NOMO-1 treated with DMSO at 0.1 percent for 48 hours (cell line): ENCODE results near the gene MAGEA9B.
"Not testable (repeated sequence)": the region's sequence is repeated elsewhere in the genome, so short reads cannot be mapped to it uniquely, and the experiment has no call there.

Experiments
- DNase-seq: peaks from one replicate; lab custom pipeline; 2025; ENCODE audit not compliant: unreplicated experiment; lab: John Stamatoyannopoulos, UW

MAGEA9B gene

DNA sequence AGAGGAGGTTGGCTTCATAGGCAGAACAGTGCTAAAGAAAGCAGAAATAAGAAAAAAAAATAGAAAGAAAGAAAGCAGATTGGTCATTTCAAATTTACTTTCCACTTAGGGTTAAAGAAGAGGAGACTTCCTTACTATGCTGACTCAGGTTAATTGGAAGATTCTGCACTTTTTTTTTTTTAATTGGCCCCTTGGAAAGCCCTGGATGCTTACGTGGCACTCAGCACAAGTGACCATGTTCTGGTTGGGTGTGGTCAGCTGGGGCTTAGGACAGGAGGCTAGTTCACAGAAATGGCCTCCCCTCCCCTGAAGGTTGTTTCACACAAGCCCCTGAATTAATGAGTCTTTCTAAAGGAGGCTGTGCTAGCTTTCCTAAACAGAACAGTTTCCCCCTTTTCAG, 14.5 kb downstream of the MAGEA9B start:
- DNase-seq = no peak

DNA sequence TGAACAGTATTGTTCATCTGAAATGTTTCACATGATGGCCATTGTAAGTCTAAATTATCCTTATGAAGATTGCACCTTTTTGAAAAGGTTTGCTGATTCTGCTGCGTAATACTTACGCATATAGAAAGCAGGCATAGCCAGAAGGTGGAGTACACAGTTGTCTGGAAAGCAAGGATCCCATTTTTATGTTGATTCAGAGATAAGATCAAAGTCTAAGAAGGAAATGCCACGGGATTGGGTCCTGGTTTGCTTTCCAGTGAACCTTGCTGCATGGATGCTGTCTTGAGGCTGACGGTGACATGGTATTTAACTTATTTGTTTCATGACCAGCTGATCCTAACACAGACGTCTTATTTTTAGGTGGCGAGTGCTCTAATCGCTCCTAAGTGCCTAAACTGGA, 15.5 kb downstream of the MAGEA9B start:
- DNase-seq = no peak

DNA sequence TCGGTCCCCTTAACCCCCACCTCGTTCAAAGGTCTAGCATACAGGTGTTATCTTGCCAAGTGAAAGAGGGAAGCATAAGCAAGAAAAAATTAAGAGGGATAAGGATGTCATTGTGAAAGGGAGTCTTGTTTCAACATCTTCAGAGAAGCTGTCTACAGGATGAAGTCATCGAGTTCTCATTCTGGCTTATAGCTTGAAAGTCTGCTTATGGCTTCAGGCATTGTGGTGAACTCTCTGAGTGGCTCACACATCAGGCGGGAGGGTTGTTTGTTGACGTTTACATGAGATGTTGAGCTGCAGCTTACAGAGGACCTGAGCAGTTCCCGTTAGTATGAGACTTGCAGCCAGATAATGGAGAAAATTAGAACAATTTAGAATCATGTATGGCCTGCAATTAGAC, 16.6 kb downstream of the MAGEA9B start:
- DNase-seq = no peak

DNA sequence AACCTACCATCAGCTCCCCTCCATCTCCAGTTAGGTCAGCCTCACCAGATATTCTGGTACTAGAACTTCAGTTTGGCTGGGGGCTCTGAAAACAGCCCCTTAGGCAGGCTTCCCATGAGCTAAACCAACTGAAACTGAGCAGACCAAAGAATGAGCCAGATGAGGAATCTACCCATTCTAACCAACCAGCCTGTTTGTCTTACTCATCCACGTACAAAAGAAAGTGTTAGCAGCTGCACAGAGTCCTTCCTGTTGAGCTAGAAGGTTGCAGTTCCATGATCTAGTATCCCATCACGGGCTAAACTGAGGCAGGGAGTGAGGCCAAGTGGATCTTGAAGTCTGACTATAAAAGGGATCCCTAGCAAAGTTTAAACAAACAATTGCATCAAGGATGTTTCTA, 17.5 kb downstream of the MAGEA9B start:
- DNase-seq = no peak

DNA sequence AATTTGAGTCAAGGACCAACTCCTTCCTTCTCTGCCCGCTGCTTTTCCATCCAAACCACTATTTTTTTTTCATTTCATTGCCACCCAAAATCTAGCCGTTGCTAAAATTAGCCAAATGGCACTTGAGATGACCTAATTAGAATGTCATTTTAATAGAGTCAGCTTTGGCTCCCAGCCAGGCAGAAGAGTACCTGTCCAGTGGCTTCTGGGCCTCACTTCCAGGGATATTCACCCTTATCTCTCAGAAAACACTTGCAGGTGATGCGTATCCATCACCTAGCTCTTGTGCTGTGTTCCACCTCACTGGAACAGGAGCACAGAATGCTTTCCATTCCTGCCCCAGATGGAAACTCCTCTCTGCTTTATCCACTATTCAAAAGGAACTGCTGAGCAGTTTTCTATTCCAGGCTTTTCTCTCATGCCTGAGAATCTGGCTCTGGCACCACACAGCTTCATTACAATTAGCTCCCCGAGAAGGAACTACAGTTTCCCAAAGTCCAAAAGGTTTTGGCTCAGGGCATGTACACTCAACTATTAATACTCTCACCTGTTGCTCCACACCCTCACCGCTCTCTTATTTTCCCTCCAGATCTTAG, 18.5 kb downstream of the MAGEA9B start:
- DNase-seq = no peak

DNA sequence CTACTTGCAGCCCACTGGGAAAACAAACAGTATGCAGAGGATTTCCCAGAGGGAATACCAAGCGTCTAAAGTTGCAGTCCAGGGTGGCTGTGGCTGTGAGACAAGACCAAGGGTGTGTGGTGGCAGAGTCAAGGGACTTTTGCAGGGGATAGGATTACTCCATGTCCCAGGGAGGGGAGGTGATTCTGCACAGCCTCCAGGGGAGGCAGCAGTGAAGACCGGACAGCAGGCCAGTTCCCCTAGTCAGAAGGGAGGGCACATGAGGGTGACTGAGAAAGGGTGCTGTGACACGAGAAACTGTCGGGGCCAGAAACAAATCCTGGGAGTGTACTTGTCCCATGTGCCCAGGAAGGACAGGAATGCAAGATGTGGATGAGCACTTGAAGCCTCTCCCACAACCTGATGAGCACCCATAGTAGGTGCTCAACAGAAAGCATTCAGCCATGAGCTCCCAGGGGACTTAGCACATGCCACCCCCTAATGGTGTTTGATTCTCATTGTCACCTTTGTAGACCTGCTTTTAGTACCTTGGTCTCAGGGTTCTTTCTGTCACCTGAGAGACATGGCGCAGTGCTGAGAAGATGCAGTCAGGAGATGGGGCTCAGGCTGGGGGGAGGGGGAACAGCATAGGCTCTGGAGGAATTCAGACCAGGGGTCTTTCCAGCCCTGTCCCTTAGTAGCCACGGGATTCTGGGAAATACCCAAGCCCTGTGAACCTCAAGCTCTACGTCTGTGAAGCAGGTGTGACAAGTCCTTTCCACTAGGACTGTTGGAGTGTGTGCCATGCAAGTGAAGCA, 19.4 kb downstream of the MAGEA9B start:
- no peak for DNase-seq

DNA sequence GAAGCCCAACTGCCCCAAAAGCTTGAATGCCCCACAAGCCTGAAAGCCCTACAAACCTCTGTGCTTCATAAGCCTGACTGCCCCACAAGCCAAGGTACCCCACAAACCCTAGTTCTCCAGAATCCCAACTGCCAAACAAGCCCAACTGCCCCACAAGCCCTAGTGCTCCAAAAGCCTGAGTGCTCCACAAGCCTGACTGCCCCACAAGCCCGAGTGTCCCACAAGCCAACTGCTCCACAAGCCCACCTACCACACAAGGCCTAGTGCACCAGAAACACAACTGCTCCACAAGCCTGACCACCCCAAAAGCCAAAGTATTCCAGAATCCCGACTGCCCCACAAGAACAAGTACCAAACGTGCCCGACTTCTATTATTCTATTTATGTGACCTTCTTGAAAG, 23.9 kb downstream of the MAGEA9B start:
- no peak for DNase-seq

DNA sequence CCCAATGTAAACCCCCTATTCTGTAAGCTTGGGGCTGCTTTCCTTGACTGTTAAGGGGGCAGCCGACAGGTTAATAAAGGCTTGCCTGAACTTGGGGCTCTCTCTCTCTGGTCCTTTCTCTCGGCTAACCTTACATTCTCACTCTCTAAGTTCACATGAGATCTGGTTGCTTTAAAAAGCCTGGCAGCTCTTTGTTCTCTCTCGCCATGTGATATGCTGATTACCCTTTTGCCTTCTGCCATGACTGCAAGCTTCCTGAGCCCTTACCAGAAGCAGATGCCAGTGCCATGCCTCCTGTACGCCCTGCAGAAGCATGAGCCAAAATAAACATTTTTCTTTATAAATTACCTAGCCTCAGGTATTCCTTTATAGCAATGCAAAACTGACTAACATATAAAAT, 32.0 kb downstream of the MAGEA9B start:
- DNase-seq = not testable (repeated sequence)

DNA sequence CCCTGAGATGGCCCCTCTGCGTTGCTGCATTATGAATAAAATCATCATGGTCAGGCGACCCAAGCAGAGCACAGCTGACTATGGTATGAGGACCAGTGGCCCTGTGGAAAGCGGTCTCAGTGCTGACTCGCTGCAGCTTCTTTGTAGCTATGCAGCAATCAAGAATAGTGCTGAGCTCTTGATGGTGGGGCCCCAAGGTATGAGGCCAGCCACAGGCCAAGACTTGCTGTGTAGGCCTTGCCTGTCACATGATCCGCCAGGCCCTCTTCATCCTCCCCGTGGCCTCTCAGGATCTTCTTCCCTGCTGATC, 35.4 kb downstream of the MAGEA9B start:
- not testable (repeated sequence) for DNase-seq

DNA sequence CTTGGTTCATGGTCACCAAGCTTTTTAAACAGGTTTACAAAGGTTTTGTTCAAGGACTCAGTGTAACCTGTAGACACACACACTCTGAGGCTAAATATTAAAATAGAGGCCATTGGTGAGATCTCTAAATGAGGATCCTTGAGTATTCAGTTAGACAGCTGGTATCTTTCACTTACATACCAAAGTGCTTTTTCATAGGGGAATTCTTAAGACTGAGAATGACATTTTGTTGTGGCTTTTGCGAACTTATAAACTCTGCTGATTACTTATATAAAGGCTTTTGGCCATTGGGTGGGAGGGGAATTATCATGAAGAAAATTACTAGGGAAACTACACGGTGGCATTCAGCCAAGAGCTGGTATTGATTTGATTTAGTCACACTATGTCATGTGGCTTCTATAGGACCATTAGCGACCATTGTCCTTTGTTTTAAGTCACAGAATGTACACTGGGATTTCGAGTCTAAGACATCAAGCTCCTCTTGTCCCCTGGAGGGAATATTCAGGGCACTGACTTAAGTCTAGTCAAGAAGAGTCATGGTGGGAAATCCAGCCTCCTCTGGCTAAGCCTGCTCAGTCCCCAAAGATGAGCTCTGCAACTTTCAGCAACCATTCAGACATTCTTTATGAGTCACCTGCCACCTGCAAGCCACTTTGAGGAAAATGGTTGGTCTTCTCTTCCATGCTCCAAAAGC, 35.9 kb downstream of the MAGEA9B start:
- DNase-seq = not testable (repeated sequence)

DNA sequence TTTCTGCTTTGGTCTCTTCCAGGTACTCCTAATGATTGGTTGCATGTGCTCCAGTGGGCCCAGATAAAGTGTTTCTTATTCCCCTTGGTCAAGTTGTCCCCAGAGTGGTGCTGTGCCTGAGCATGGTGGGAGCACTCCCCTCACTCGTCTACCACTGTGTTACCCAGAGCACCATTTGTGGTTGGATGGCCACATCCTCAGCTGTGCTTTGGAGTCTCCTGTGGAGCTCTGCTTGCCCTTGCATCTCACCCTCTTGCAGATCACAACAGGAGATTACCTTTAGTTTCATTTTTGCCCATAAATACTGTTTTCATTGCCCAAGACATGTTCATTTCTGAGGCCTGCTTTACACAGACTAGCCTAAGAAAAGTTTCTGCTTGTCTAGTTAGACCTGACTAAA, 36.8 kb downstream of the MAGEA9B start:
- DNase-seq = not testable (repeated sequence)

DNA sequence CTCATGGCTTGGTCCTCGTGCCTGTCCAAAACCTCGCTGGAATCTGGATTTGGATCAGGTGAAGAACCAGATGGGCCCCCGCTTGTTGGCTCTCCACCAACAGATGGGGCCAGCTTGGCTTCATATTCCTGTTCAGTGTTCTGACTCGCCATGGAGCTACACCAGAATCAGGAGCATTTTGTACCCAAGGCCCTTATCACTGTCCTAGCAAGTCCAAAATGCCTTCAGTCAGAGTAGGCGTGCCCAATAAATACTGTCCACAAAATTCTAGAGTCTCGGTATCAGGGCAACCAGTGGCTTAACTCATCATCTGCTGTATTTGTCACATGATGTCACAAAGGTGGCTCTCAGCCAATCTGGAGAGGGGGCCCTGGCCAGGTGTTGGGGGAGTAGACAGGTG, 37.6 kb downstream of the MAGEA9B start, which contains the start of gene HSFX3:
HSFX3 (minus strand) TSS at position 224 of the 400 bp plus-strand sequence; CDS start at position 152, 72 bp downstream.
- DNase-seq = not testable (repeated sequence)

DNA sequence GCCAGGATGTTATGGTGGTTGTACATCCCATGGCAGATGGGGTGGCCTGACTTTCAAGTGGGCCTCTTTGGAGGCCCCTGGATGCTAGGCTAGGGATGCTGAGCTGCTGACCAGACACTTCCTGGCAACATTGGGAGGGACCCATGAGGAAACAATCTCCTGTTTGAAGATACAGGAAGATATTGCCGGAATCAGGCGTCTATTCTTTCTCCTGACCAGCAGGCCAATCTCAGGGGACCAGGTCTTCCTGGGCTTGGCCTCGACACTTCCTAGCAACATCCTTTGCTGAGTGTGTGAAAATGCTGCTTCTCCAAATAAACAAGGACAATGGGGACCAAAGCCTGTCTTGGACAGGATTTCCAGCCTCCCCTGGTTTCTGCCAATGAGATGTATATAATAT, 39.5 kb downstream of the MAGEA9B start:
- not testable (repeated sequence) for DNase-seq

DNA sequence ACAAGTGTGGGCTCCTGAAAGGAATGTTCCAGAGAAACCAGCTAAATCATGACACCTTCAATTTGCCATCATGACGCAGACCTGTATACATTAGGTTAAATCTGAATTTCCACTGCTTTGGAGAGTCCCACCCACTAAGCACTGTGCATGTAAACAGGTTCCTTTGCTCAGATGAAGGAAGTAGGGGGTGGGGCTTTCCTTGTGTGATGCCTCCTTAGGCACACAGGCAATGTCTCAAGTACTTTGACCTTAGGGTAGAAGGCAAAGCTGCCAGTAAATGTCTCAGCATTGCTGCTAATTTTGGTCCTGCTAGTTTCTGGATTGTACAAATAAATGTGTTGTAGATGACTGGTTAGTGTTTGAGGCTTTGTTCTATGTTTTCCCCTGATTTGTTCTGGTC, 40.3 kb downstream of the MAGEA9B start:
- DNase-seq = not testable (repeated sequence)

DNA sequence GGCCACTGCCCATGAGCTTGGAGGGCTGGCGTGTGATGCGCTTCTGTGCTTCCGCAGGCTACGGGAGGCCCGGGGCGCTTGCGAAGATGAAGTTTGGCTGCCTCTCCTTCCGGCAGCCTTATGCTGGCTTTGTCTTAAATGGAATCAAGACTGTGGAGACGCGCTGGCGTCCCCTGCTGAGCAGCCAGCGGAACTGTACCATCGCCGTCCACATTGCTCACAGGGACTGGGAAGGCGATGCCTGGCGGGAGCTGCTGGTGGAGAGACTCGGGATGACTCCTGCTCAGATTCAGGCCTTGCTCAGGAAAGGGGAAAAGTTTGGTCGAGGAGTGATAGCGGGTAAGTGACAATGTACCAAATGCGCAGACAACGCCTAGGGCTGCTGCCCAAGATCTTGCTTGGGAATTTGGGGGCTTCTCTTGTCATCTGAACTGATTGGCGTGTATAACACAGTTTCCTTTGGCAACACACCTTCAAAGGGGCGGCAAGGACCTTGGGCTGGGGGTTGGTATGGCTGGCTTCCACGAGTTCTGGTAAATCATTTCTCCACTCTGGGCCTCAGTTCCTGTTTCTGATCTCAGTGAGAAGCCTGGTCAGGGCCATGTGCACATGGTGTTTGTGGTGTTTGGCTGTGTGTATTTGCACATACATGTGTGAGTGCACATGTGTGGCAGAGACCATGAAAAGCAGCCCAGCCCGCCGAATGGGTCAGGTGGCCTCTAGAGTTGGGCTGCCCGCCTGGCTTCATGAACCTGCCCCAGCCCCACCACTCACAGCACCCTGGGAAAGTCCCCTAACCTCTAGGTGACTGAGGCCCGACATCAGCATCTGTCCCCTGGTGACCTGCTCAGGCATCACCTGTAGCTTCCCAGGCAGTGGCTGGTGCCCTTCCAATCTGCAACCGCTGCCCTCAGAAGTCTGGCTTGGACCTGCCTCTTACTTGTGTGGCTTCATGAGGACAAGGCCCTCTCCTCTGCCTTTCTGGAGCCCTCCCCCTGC, 41.4 kb downstream of the MAGEA9B start:
- DNase-seq = not testable (repeated sequence)

DNA sequence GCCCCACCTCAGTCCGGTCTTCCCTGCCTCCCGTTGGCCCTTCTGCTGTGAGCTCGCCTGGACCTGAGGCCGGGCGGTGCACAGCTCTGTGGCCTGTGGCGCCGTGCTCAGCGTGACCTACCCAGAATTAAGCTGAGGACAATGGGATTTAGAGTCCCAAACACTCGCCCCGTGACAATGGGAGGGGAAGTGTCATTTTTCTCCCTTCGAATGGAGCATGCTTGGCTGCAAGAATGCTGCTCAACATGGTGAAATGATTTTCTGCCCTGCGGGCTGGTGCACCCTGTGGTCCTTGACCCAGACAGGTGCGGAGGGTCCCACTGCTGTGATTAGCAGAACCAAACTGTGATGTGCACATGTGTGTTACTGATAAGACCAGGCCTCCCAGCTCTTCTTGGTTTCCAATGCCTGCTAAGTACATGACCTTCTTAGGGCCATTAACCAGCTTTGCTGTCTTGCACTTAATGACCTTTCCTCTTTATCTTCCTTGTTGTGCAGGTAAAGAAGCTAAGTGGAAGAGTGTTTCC, 45.7 kb downstream of the MAGEA9B start:
- DNase-seq = no peak

DNA sequence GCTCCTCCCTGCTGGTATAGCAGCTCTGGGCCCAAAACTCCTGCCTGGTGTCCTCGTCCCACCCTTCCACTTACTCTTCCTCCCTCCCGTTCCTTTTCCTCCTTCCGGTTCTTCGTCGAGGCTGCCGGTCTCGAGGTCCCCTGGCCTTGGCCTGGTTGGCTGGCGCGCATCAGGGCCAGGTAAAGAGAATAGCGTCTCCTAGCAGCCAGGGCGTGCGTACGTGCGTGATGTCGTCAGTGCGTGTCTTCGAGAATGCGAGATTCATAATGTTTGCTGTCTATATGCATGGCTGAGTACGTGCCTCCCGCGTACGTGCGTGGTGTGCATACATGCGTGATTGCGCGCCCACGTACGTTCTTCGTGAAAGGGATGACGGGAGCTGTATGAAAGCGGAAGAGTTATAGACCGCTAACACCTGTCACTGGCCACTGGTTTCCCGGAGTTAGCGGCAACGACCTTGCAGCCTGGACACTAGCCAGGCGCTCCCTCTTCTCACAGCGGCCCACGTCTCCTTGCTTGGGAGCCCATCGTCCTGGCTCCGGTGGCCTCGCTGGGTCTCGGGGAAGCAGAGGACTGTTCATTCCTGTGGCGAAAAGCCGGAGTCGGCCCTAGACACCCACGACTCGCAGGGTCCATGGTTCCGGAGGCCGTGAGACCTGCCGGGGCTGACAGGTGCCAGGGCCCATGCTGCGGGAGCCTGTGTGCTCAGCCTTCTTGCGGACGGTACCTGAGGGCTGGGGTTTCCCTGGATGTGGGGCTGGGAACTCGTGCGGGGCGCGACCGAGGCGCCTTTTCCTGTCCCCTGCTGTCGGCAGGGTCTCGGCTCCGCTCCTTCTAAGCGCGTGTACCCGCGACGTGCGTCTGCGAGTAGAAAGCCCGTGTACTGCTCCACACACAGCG, 46.4 kb downstream of the MAGEA9B start, which contains the start of gene EOLA1:
EOLA1 (plus strand) TSS at position 392 of the 900 bp plus-strand sequence. CDS start 4,619 bp downstream, outside the sequence.
- DNase-seq = peak; percentile 94

DNA sequence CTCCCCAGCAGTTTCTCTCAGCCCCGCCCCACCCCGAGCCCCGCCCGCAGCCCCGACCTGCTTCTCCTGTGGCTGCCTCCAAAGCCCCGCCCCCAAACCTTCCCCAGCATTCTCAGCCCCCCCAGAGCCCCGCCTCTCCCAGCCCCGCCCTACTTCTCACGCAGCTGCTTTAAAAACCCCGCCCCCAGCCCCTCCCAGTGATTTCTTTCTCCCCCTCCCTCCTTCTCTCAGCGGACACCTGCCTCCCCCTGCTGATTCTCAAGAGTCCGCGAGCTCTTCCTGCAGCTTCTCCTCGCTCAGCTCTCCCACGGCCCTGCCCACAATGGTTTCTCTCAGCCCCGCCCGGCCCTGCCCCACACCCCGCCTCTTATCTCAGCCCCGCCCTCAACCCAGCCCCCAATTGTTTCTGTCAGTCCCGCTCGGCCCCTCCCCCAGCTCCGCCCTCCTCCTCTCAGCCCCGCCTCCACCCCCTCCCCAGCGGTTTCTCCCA, 47.1 kb downstream of the MAGEA9B start:
- DNase-seq = peak; percentile 64
